Measurements from ENCODE around the gene ERICH4. TPM values are rescaled to one million over a fixed set of nuclear protein-coding genes. Genes with fewer than 3 reads are reported as not detected.

The ERICH4 gene
- total RNA-seq, 3 donors from 2014 or later (not counting 1 experiment from before 2014, with no cell fraction given), result not detected

- no peak for ATAC-seq
- Histone ChIP-seq H3K36me3 (ENCODE audit: control insufficient read depth, insufficient read depth, low read length) (peaks cover 39% of the 10 kb centered on the region), H3K4me3 (ENCODE audit: low read length) (no peak overlapping the region), H3K4me1 (ENCODE audit: control insufficient read depth, insufficient read depth, low read length) (peaks cover 66% of the 10 kb centered on the region), H3K27me3 (ENCODE audit: control insufficient read depth, insufficient read depth, low read length) (no peaks in the 10 kb centered on the region), H3K9me3 (ENCODE audit: control insufficient read depth, insufficient read depth, low read length) (no peaks in the 10 kb centered on the region), H3K27ac (ENCODE audit: low read length) (no peak overlapping the region)
- no peaks in the 10 kb centered on the region for H3K9me3 Mint-ChIP-seq
- H3K27ac Mint-ChIP-seq, result peak overlapping the region in 1 of 2 donors; percentile 16
- TF ChIP-seq CTCF (IDR thresholded peaks at IDR 0.05), result no peak
- intact Hi-C loops (cut with micrococcal nuclease), result no loop called here
- 85% methylated on average over 19 of the region's 21 CpGs for WGBS (ENCODE audit: insufficient coverage)
- DNase-seq, result no peak
- no peaks in the 10 kb centered on the region for H3K36me3 Mint-ChIP-seq
- H3K4me1 Mint-ChIP-seq, result peaks cover 10 to 33% of the 10 kb centered on the region in 2 donors
- no peak overlapping the region for H3K4me3 Mint-ChIP-seq
- H3K27me3 Mint-ChIP-seq (ENCODE audit: low read depth in 2 of 2), result no peaks in the 10 kb centered on the region
Measured at GRCh38 chr19:41424335-41425173, 18.4 kb upstream of the ERICH4 start.

- Histone ChIP-seq H3K9me3 (ENCODE audit: control insufficient read depth, insufficient read depth, low read length) (no peaks in the 10 kb centered on the region), H3K4me3 (ENCODE audit: low read length) (no peak overlapping the region), H3K4me1 (ENCODE audit: control insufficient read depth, insufficient read depth, low read length) (peaks cover 61% of the 10 kb centered on the region), H3K27ac (ENCODE audit: low read length) (peak overlapping the region; percentile 3), H3K36me3 (ENCODE audit: control insufficient read depth, insufficient read depth, low read length) (peaks cover 31% of the 10 kb centered on the region), H3K27me3 (ENCODE audit: control insufficient read depth, insufficient read depth, low read length) (no peaks in the 10 kb centered on the region)
- Mint-ChIP-seq H3K36me3 (no peaks in the 10 kb centered on the region), H3K4me3 (peak overlapping the region; percentile 45), H3K27ac (peak overlapping the region in 1 of 2 donors; percentile 92), H3K4me1 (peaks cover 10 to 33% of the 10 kb centered on the region in 2 donors), H3K9me3 (no peaks in the 10 kb centered on the region), H3K27me3 (ENCODE audit: low read depth in 2 of 2) (no peaks in the 10 kb centered on the region)
- ATAC-seq (no peak), DNase-seq (no peak)
- TF ChIP-seq CTCF (IDR thresholded peaks at IDR 0.05), result no peak
- intact Hi-C loops (cut with micrococcal nuclease), result no loop called here
- WGBS (ENCODE audit: insufficient coverage), result 93% methylated on average over 28 of the region's 28 CpGs
Measured at GRCh38 chr19:41425174-41426115, 17.5 kb upstream of the ERICH4 start.

GRCh38 chr19:41426116-41426841 lies 16.7 kb upstream of the ERICH4 start:
- no peak for DNase-seq
- peaks cover 27% of the 10 kb centered on the region for H3K36me3 ChIP-seq (ENCODE audit: control insufficient read depth, insufficient read depth, low read length)
- Mint-ChIP-seq H3K27me3 (ENCODE audit: low read depth in 2 of 2) (no peaks in the 10 kb centered on the region), H3K9me3 (no peaks in the 10 kb centered on the region), H3K27ac (peak overlapping the region; percentile 82 to 92), H3K4me1 (peaks cover 10 to 32% of the 10 kb centered on the region in 2 donors), H3K4me3 (peak overlapping the region; percentile 68), H3K36me3 (no peaks in the 10 kb centered on the region)
- H3K9me3 ChIP-seq (ENCODE audit: control insufficient read depth, insufficient read depth, low read length), result no peaks in the 10 kb centered on the region
- no peak overlapping the region for H3K27ac ChIP-seq (ENCODE audit: low read length)
- intact Hi-C loops (cut with micrococcal nuclease), result no loop called here
- ATAC-seq, result no peak
- no peak overlapping the region for H3K4me3 ChIP-seq (ENCODE audit: low read length)
- WGBS (ENCODE audit: insufficient coverage), result 88% methylated on average over 36 of the region's 36 CpGs
- TF ChIP-seq CTCF (IDR thresholded peaks at IDR 0.05), result no peak
- peaks cover 53% of the 10 kb centered on the region for H3K4me1 ChIP-seq (ENCODE audit: control insufficient read depth, insufficient read depth, low read length)
- no peaks in the 10 kb centered on the region for H3K27me3 ChIP-seq (ENCODE audit: control insufficient read depth, insufficient read depth, low read length)
